Peyer's patch (tissue), 4 donors: ENCODE data around the gene KHDC4. TPM values are rescaled to one million over a fixed set of nuclear protein-coding genes. Genes with fewer than 3 reads are reported as not detected.

Experiments used
- DNase-seq, 3 donors: peaks; one replicate each; pipeline ENCODE4 v3.0.0-alpha.2; 2017 to 2019
- H3K27ac ChIP-seq, 4 donors: fragments of 200-600 bp; sonication (generic); one replicate each; pipeline ENCODE4 v1.5.1; 2016 to 2019
- H3K27me3 ChIP-seq, 2 donors: fragments of 200-600 bp; sonication (generic); one replicate each; pipeline ENCODE4 v1.5.1; 2019
- H3K36me3 ChIP-seq, 3 donors: fragments of 200-600 bp; sonication (generic); one replicate each; pipeline ENCODE4 v1.5.1; 2016 to 2019
- H3K4me1 ChIP-seq, 4 donors: fragments of 200-600 bp; sonication (generic); one replicate each; pipeline ENCODE4 v1.5.1; 2016 to 2019
- H3K4me3 ChIP-seq, 4 donors: fragments of 200-600 bp; sonication (generic); 1 replicate in 3 of 4; 2 replicates in 1 of 4; pipeline ENCODE4 v1.5.1; 2016 to 2019; ENCODE audit warnings: mild to moderate bottlenecking in 1 of 4
- H3K9me3 ChIP-seq, 4 donors: fragments of 200-600 bp; sonication (generic); one replicate each; pipeline ENCODE4 v1.5.1; 2016 to 2019; ENCODE audit warnings: mild to moderate bottlenecking in 1 of 4
- CTCF ChIP-seq, 6 experiments: fragments of 450-650 bp in 4 of 6; fragments of 200-600 bp in 2 of 6; sonication (generic) in 1 of 6; IDR thresholded peaks; one replicate each; pipeline ENCODE4 v1.5.1; 2017 to 2019; ENCODE audit warnings: antibody characterized with exemption in 6 of 6, mild to moderate bottlenecking in 3 of 6, moderate library complexity in 1 of 6
- POLR2A ChIP-seq, 2 donors: fragments of 450-650 bp; IDR thresholded peaks; one replicate each; pipeline ENCODE4 v1.5.1; 2017; ENCODE audit warnings: antibody characterized with exemption in 2 of 2, mild to moderate bottlenecking in 2 of 2, moderate library complexity in 2 of 2
- total RNA-seq, 4 donors: library from RNA; depleted of rRNA; stranded (reverse); fragments of >200 nt; gene quantifications; one replicate each; pipeline ENCODE4 v1.1.0, GENCODE V29; 2016

The KHDC4 gene
- total RNA-seq, 4 donors from 2014 or later, result 71.5 to 146 (median 96.4) TPM

DNA sequence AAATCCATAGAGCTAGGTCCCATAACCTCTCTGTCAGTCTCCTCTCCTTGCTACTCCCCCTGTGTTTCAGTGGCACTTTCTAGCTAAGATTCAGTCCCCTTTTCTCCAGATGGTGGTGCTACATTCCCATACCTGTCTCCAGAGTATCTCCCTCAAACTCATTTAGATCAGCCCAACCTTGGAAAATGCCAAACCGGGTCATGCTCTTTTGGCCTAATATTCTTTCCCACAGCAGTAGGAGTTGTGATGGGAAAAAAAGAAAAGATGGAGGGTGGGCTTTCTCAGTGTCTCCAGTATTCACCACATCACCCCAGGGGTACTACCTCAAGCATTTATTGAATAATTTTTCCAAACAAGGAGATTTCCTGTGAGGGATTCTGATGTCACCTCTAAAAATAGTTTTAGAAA, 4.0 kb upstream of the KHDC4 start:
- no peak overlapping the region for H3K27ac ChIP-seq

DNA sequence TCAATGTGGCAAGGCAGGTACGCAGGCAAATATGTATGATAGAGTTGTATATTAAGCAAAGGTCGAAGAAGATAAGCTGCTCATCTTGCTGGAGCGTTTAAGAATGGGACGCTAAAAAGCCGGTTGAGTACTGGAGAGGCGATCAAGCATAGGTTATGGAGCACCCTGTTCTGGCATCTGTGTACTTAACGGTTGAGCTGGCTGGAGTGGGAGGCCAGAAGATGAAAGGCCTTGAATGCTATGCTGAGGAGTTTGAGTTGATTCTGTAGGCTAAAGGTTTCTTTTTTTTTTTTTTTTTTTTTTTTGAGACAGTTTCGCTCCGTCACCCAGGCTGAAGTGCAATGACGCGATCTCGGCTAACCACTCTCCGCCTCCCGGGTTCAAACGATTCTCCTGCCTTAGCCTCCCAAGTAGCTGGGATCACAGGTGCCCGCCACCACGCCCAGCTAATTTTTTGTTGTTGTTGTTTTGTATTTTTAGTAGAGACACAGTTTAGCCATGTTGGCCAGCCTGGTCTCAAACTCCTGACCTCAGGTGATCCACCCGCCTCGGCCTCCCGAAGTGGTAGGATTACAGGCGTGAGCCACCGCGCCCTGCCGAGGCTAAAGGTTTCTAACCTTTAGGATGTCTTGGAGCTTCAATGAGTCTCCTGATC, 850 bp upstream of the KHDC4 start:
- H3K36me3 ChIP-seq, result peaks cover 0 to 21% (median 0%) of the 10 kb centered on the region in 3 donors
- TF ChIP-seq CTCF (IDR thresholded peaks at IDR 0.05), result no peak
- no peak for TF ChIP-seq POLR2A (IDR thresholded peaks at IDR 0.05)
- H3K4me1 ChIP-seq, result peaks cover 0 to 40% (median 16%) of the 10 kb centered on the region in 4 donors
- peak overlapping the region; percentile 66 to 79 (median 77) for H3K4me3 ChIP-seq
- H3K9me3 ChIP-seq, result no peaks in the 10 kb centered on the region
- DNase-seq, result no peak
- peak overlapping the region; percentile 83 to 92 (median 91) for H3K27ac ChIP-seq
- H3K27me3 ChIP-seq, result no peaks in the 10 kb centered on the region

More for the DNA sequence above, 4.0 kb upstream of the KHDC4 start:
- Histone ChIP-seq H3K9me3 (no peaks in the 10 kb centered on the region), H3K4me3 (no peak overlapping the region), H3K4me1 (peaks cover 0 to 38% (median 23%) of the 10 kb centered on the region in 4 donors), H3K27me3 (no peaks in the 10 kb centered on the region), H3K36me3 (peaks cover 0 to under 1% (median 0%) of the 10 kb centered on the region in 3 donors)
- TF ChIP-seq CTCF (IDR thresholded peaks at IDR 0.05) (peak; percentile 26 to 86 (median 68)), POLR2A (IDR thresholded peaks at IDR 0.05) (no peak)
- peak in 1 of 3 donors; percentile 61 for DNase-seq

DNA sequence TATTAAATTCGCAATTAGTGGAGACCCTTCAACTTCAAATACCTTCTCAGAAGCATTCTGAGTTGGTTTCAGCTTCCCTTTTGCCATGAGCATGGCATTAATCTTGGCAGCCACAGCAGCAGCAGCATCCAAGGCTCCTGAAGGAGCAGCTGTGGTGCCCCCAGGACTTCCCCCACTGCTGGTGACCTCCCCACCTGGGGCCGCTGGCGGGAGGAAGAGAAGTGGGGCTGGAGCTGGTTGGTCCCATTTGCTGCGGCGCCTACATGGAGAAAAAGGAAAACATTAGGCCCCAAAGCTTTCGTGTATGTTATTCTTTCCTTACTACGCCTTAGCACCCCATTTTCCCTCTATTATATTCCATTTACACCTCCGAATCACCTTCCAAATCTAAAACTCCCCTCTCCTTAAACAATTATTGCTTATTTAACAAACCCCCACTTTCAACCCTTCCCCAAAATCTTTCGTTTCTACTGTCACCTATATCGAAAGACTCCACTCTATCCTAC, 569 bp downstream of the KHDC4 start:
- H3K27me3 ChIP-seq, result no peaks in the 10 kb centered on the region
- peak overlapping the region; percentile 66 to 79 (median 77) for H3K4me3 ChIP-seq
- peaks cover 0 to 48% (median 12%) of the 10 kb centered on the region in 4 donors for H3K4me1 ChIP-seq
- H3K27ac ChIP-seq, result peak overlapping the region; percentile 83 to 92 (median 91)
- DNase-seq, result no peak
- H3K9me3 ChIP-seq, result no peaks in the 10 kb centered on the region
- TF ChIP-seq CTCF (IDR thresholded peaks at IDR 0.05), result no peak
- no peak for TF ChIP-seq POLR2A (IDR thresholded peaks at IDR 0.05)
- peaks cover 0 to 33% (median 0%) of the 10 kb centered on the region in 3 donors for H3K36me3 ChIP-seq

DNA sequence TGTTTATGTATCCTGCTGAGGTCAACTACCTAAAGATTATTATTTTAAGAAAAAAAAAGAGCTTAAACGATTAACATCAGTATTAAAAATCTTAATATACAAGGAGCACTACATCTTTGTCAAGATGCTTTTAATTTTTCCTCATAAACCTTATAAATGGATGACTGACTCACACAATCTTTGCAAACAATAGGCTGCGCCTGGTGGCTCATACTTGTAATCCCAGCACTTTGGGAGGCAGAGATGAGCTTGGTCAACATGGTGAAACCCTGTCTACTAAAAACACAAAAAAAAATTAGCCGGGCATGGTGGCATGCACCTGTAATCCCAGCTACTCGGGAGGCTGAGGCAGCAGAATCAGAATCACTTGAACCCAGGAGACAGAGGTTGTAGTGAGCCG, 1.7 kb downstream of the KHDC4 start:
- H3K9me3 ChIP-seq, result no peaks in the 10 kb centered on the region
- TF ChIP-seq CTCF (IDR thresholded peaks at IDR 0.05) (no peak), POLR2A (IDR thresholded peaks at IDR 0.05) (no peak)
- peak overlapping the region in 2 of 4 donors; percentile 78 to 79 for H3K4me3 ChIP-seq
- H3K27me3 ChIP-seq, result no peaks in the 10 kb centered on the region
- DNase-seq, result peak in 1 of 3 donors; percentile 10
- peak overlapping the region in 1 of 4 donors; percentile 64 for H3K27ac ChIP-seq
- H3K36me3 ChIP-seq, result peaks cover 0 to 44% (median 0%) of the 10 kb centered on the region in 3 donors
- H3K4me1 ChIP-seq, result peaks cover 0 to 48% (median 12%) of the 10 kb centered on the region in 4 donors

GRCh38 chr1:155932081-155932480, 2.1 kb downstream of the KHDC4 start:
- Histone ChIP-seq H3K36me3 (peaks cover 0 to 48% (median 0%) of the 10 kb centered on the region in 3 donors), H3K4me1 (peaks cover 0 to 48% (median 12%) of the 10 kb centered on the region in 4 donors)

More at GRCh38 chr1:155932081-155932480, 2.1 kb downstream of the KHDC4 start:
- no peaks in the 10 kb centered on the region for H3K9me3 ChIP-seq
- no peak for TF ChIP-seq CTCF (IDR thresholded peaks at IDR 0.05)
- TF ChIP-seq POLR2A (IDR thresholded peaks at IDR 0.05), result no peak
- H3K27ac ChIP-seq, result peak overlapping the region in 2 of 4 donors; percentile 58 to 64
- H3K27me3 ChIP-seq, result no peaks in the 10 kb centered on the region
- peak overlapping the region in 1 of 4 donors; percentile 78 for H3K4me3 ChIP-seq
- DNase-seq, result no peak
